ENCODE measurements around the gene PSMB9.
A peak's percentile ranks its signal among the peaks of the same experiment; 100 is the strongest.
"Not testable (repeated sequence)": the region's sequence is repeated elsewhere in the genome, so short reads cannot be mapped to it uniquely, and the experiment has no call there.

PSMB9 gene

GRCh38 chr6:32853541-32854375, at the start of gene PSMB9, which contains the start of gene TAP1:
Gene PSMB9 (plus strand): TSS chr6:32854192. CDS start chr6:32854230, 38 bp downstream.
Gene TAP1 (minus strand): TSS chr6:32853704. CDS start chr6:32853636, 68 bp downstream.
- peak; percentile 93 for DNase-seq

- DNase-seq = not testable (repeated sequence)
Observed at GRCh38 chr6:32805404-32805803, 48.6 kb upstream of the PSMB9 start.

DNA sequence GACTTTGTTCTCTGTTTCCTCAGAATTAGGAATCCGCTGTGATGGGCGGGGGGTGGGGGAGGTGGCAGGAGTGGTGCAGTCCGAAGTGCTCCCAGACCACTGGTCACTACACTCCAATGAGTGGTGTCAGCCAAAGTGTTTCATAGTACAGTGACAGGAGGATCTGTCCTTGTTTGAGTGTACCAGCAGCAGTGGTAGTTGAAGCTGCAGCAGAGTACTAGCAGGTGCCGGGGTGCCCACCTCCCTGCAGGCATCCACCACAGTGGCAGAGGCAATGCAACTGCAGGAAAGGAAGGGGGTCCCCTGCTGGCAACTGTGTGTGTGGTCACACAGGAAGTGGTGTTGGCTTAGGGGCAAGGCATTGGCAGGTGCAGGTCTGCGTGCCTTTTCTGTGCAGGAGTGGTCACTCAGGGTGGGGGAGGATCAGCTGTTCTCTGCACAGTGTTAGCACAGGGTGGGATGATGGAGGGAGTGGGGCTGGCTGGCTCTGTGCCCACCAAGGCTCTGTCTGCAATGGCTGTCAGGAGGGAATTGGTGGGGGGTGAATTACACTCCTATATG, 46.9 kb upstream of the PSMB9 start:
- no peak for DNase-seq

DNA sequence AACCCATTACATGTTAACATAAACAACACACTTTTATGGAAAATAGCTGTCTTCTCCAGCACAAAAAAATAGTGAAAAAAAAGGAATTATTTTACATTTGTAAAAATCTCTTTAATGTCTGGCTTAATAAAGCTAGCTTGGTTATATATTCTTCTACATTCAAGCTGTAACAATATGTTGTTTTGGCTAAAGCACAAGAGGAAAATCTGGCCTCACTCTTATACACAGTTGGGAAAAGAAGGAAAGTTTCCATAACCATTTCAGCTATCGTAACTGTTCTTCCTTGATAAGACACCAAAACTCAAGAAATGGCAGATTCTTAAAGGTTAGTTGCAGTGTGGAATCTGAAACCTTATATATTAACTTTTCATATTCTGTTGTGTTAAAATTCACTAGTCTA, 44.8 kb upstream of the PSMB9 start:
- no peak for DNase-seq

- no peak for DNase-seq
Observed at GRCh38 chr6:32814145-32814544, 39.8 kb upstream of the PSMB9 start.

DNA sequence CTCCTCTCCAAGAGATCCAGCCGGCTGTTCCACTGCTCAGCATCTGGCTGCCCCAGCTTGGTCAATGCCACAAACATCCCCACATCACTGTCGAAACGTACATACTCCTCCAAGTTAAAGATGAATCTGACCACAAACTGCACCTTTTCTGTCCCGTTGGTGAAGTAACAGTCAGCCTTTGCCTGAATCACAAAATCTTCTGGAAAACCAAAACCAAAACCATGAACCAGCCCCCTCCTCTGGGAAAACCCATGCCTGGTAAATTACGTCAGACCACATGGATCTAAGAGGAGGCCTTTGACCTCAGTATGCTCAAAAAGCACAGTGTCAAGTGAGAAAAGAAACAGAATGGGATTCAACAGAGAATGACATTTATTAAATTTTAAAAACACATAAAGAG, 38.9 kb upstream of the PSMB9 start:
- DNase-seq = no peak

DNA sequence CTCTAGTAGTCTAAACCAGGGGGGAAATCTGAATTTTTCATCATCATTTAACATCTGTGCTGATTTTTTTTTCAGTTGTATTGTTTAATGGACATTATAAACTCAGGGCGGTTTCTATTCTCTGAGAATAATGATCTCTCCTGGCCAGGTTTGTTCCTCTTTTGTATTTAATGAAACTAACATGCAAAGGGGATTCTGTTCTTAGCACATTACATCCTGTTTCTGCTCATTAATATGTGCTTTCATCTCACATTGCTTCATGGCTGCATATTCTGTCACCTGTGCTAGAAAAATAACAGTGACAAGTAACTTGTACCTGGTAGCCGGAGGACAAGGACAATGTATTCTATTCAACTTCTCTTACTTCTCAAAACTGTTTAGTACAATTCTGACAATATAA, 38.0 kb upstream of the PSMB9 start:
- no peak for DNase-seq

- DNase-seq = no peak
Observed at GRCh38 chr6:32816746-32817204, 37.2 kb upstream of the PSMB9 start, which contains the start of gene HLA-DOB. Gene HLA-DOB (minus strand): TSS chr6:32817002. CDS start chr6:32816951, 51 bp downstream.

DNA sequence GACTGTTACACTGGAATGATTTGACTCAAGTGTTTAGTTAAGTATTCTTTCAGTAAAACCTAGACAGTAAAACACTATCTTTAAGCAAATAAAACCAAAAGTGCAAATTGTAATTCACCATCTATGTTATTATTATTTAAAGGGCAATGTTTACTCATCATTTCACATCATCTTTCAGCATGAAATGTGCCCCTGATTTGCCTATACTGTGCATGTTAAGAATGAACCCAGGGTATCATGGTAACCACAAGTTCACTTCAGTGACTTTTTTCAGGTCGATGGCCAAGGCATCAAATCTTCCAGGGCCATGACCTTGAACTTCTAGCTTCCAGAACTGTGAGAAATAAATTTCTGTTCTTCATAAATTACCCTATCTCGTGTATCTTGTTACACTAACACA, 35.1 kb upstream of the PSMB9 start:
- DNase-seq = no peak

- DNase-seq = no peak
Observed at GRCh38 chr6:32819729-32820128, 34.3 kb upstream of the PSMB9 start.

- DNase-seq = peak; percentile 36
Observed at GRCh38 chr6:32825966-32826365, 28.0 kb upstream of the PSMB9 start.

DNA sequence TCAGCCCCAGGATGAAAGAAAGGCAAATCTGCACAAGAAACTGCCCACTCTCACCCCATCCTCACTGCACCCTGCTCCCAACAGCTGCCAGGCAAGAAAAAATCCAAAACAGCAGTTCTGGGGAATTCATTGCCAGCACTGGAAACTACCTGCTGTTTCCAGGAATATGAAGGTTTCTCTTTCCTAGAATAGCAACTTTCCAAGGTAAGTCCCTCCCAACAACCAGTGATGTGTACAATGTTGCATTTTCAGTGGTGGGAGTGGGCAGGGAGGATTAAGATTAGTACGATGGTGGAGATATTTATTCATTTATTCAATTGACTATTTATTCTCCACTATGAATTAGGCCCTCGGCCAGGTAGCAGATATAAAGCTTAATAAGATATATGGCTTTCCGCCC, 27.0 kb upstream of the PSMB9 start:
- DNase-seq = no peak

- no peak for DNase-seq
Observed at GRCh38 chr6:32829495-32829894, 24.5 kb upstream of the PSMB9 start.

DNA sequence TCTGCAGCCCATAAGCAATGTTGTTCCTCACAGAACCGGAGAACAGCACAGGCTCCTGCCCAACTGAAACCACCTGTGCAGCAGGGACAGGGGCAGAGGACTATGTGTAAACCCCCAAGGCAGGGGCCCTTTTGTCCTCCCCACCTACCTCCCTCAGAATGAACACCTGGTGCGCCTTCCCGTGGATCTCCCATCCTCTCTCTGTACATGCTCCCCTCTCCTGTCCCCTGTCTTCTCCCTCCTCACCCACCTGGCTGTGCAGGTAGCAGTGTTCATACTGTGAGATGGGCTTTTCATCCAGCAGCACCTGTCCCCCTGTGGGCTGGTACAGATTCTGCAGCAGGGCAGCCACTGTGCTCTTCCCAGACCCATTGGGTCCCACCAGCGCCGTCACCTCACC, 24.0 kb upstream of the PSMB9 start:
- no peak for DNase-seq

DNA sequence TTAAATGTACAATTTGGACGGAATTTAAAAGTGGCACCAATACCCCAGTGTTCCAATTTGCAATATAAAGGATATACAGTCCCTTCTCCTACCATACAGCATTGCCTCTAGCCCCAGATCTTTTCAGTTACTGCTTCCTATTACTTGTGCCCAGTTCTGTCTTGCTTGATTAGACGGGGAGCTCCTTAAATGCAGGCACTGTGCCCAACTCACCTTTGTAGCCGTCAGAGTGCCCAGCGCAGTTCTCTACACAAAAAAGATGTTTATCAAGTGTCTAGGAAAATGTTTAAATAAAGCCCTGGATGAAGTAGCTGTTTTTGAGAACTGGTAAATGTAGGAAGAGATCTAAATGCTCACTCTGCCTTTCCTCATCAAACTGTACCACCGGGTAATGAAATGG, 23.1 kb upstream of the PSMB9 start:
- no peak for DNase-seq

- no peak for DNase-seq
Observed at GRCh38 chr6:32832535-32832934, 21.5 kb upstream of the PSMB9 start.

- DNase-seq = no peak
Observed at GRCh38 chr6:32833664-32834063, 20.3 kb upstream of the PSMB9 start.

DNA sequence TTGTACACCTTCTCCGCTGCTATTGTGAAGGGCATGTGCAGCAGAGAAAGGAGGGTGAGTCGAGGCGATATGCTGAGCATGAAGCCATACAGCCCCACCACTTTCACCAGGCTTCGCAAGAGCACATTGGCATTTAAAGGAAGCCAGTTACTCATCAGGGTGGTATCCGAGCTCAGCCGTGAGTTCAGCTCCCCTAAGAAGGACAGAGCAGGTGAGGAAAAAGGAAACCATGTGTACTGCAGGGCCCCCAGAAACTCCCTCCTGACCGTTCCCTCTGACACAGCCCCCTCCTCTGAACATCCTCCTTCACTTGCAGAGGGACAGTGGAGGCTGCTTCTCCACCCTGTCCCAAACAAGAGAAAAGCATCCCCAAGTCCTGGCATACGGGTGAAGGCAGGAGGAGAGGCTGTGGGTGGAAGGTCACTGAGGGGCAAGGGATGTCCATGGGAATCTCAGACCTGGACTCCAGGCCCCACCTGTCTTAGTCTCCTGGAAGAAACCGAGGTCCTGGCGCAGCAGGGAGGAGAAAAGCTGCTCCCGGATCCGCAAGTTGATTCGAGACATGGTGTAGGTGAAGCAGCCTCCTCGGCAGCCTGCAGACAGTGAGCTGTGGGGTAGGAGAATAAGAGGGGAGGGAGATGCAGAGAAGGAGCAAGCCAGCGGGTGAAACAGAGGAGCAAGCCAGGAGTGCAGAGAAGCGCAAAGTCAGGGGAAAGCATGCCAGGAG, 18.7 kb upstream of the PSMB9 start:
- DNase-seq = no peak

DNA sequence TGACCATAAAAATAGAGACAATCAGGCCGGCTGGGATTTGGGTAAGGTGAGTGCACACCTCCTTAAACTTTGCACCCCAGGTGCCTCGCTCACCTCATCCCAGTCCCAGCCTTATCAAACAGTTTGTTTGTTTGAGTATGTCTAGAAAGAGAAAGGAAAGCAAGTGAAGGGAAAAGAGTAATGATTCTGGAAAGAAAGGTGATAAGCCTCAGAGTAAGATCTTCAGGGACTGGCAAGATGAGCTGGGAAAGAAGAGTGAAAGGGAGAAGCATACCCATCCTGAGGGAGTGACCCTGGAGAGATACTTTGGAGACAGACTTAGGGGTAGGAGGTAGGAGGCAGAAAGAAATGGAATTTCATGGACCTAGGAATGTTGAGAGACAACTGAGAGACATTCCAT, 17.1 kb upstream of the PSMB9 start:
- no peak for DNase-seq

DNA sequence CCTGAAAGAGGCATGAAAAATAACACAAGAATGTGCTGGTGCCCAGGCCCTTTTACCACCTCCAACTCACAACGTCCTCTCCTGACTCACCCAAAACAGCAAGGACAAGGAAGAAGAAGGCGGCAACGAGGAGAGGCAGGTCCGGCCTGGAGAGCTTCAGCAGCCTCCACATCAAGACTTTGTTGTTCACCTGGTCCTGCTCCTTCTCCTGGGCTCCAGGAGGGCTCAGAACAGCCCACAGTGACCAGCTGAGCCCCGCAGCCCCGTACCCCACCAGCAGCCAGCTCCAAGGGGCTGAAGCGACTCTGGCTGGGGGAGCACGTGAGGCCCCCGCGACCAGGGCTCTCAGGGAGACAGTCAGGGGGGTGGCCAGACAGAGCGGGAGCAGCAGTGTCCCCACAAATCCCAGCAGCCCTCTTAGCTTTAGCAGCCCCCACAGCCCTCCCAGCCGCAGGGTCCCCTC, 16.3 kb upstream of the PSMB9 start:
- DNase-seq = no peak

DNA sequence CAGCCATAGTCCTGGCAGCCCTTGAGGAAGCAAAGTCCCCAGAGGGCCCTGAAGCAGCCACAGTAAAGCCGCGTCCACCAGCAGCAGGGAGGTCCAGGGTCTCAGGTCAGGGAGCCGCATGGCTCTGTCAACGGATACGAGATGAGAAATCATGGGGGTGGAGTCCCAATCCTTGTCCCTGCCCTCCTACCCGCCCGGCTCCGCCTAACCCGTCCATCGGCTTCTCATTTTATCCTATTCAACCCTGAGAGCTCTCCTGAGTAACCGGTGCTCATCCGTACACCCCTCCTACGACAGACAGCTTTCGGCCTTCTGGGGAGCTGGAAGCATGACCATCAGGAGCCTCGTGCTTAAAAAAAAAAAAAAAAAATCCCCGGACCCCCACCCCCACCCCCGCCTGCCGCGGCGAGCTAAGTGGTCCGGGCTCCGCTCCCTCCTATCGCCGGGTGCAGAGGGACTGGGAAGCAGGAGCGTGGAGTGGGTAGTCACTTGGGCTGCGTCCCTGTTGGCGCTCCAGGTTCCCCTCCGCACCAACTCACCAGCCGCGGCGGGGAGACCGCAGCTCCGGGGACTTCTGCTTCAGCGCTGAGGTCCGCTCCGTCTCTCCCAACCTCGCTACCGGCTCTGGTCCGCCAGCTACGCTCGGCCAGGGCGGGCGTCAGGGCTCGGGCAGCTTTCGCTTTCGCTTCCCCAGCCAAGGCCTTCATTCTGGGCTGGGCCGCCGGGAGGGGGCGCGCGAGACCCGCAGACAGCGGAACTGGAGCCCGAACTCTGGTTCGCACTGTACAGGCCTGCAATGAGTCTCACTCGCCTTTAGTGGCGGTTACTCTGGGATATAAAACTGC, 15.7 kb upstream of the PSMB9 start, which contains the start of gene TAP2:
Gene TAP2 (minus strand): TSS at position 626 of the 845 bp plus-strand sequence. CDS start 506 bp downstream, at position 120.
- DNase-seq = peak; percentile 97

DNA sequence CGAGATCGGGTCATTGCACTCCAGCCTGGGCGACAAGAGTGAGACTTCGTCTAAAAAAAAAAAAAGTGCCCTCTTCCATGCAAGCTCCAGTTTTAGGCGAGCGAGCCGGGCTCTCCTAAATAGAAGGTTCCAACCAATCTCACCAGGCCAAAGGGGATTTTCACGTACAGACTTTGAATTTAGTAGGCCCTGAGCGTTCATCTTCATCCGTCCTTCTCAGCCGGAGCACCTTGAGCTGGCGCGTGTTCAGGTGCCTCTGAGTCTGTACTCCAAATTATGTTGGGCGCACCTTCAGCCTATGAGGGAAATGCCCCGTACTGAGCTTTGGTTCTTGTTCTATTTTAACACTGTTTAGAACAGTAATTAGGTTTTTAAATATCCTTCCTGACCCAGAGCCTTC, 14.6 kb upstream of the PSMB9 start:
- no peak for DNase-seq

All from eye (tissue), 1 donor.